HEK293 (cell line): Measurements from ENCODE around the gene KCTD2.

ENCODE experiments used
- CTCF ChIA-PET: fragments of 350-600 bp; formaldehyde crosslinking; extraction: SDS; loops from one replicate; lab custom pipeline; 2021; ENCODE audit warnings: antibody characterized with exemption; lab: Yijun Ruan, JAX
- POLR2A ChIA-PET: fragments of 300-600 bp; formaldehyde crosslinking; extraction: SDS; loops from one replicate; lab custom pipeline; 2020; ENCODE audit warnings: antibody characterized with exemption, inconsistent platforms; lab: Yijun Ruan, JAX
- H3K27ac ChIP-seq: fragments of 200-500 bp; sonication (Bioruptor generic); 2 replicates; pipeline ENCODE4 v1.5.1; 2014; ENCODE audit warnings: low read depth, low read length, control low read depth, inconsistent platforms; ENCODE audit errors: extremely low read depth
- H3K36me3 ChIP-seq, 2 experiments: fragments of 200-500 bp in 1 of 2; sonication (Bioruptor generic) in 1 of 2; 1 replicate in 1 of 2; 2 replicates in 1 of 2; pipeline ENCODE4 v1.5.1; 2014 to 2017; ENCODE audit warnings: inconsistent platforms in 2 of 2, low read length in 2 of 2; ENCODE audit not compliant: control insufficient read depth in 2 of 2, insufficient read depth in 1 of 2
- H3K4me1 ChIP-seq: fragments of 200-500 bp; sonication (Bioruptor generic); 2 replicates; pipeline ENCODE4 v1.5.1; 2014; ENCODE audit warnings: mild to moderate bottlenecking, low read length, inconsistent platforms; ENCODE audit not compliant: control insufficient read depth, insufficient read depth
- H3K4me3 ChIP-seq: 2 replicates; pipeline ENCODE4 v1.5.1; 2011; ENCODE audit warnings: low read depth, mild to moderate bottlenecking, control low read depth, low read length, moderate library complexity
- H3K9me3 ChIP-seq: fragments of 200-500 bp; sonication (Bioruptor generic); 2 replicates; pipeline ENCODE4 v1.5.1; 2014; ENCODE audit warnings: low read depth, low read length, inconsistent platforms; ENCODE audit not compliant: control insufficient read depth, insufficient read depth
- KLF9 ChIP-seq: fragments of 450-650 bp; formaldehyde crosslinking; IDR thresholded peaks from 2 replicates; pipeline ENCODE4 v1.5.1; 2016; ENCODE audit warnings: missing biosample characterization, missing genetic modification characterization, low read depth
- SETDB1 ChIP-seq: IDR thresholded peaks from one replicate; pipeline ENCODE4 v1.6.1; 2017; ENCODE audit warnings: mild to moderate bottlenecking, low read length, moderate library complexity, mixed read lengths; ENCODE audit not compliant: insufficient read length
- ZBTB20 ChIP-seq: fragments of 450-650 bp; formaldehyde crosslinking; IDR thresholded peaks from 2 replicates; pipeline ENCODE4 v1.5.1; 2016; ENCODE audit warnings: missing biosample characterization, missing genetic modification characterization
- ZNF2 ChIP-seq: fragments of 450-650 bp; formaldehyde crosslinking; IDR thresholded peaks from 2 replicates; pipeline ENCODE4 v1.5.1; 2016; ENCODE audit warnings: missing biosample characterization, missing genetic modification characterization
- ZNF211 ChIP-seq: fragments of 450-650 bp; formaldehyde crosslinking; IDR thresholded peaks from 2 replicates; pipeline ENCODE4 v1.5.1; 2016; ENCODE audit warnings: low read depth, missing biosample characterization, missing genetic modification characterization
- ZNF600 ChIP-seq: fragments of 450-650 bp; formaldehyde crosslinking; IDR thresholded peaks from 2 replicates; pipeline ENCODE4 v1.5.1; 2016; ENCODE audit warnings: missing biosample characterization, missing genetic modification characterization
- ZXDB ChIP-seq: fragments of 450-650 bp; formaldehyde crosslinking; IDR thresholded peaks from 2 replicates; pipeline ENCODE4 v1.5.1; 2016; ENCODE audit warnings: missing biosample characterization, missing genetic modification characterization
- TF ChIP-seq, protein P1 (sequence below): fragments of 450-650 bp; formaldehyde crosslinking; IDR thresholded peaks from 2 replicates; pipeline ENCODE4 v1.5.1; 2017; ENCODE audit warnings: missing biosample characterization, missing genetic modification characterization
- TF ChIP-seq, protein P2 (sequence below): fragments of 450-650 bp; formaldehyde crosslinking; IDR thresholded peaks from 2 replicates; pipeline ENCODE4 v1.5.1; 2016; ENCODE audit warnings: missing biosample characterization, missing genetic modification characterization
- TF ChIP-seq, protein P3 (sequence below): fragments of 450-650 bp; formaldehyde crosslinking; conservative IDR thresholded peaks from 2 replicates; pipeline ENCODE4 v1.5.1; 2016; ENCODE audit warnings: low read depth, missing biosample characterization, missing genetic modification characterization
- TF ChIP-seq, protein P4 (sequence below): fragments of 450-650 bp; formaldehyde crosslinking; optimal IDR thresholded peaks from 2 replicates; pipeline ENCODE3; 2016; ENCODE audit warnings: missing biosample characterization, mild to moderate bottlenecking, missing genetic modification characterization
- TF ChIP-seq, protein P5 (sequence below): fragments of 450-650 bp; formaldehyde crosslinking; conservative IDR thresholded peaks from 2 replicates; pipeline ENCODE4 v1.5.1; 2016; ENCODE audit warnings: low read depth, missing biosample characterization, missing genetic modification characterization
- TF ChIP-seq, protein P6 (sequence below): fragments of 450-650 bp; formaldehyde crosslinking; IDR thresholded peaks from 2 replicates; pipeline ENCODE4 v1.5.1; 2017; ENCODE audit warnings: missing biosample characterization, missing genetic modification characterization
- TF ChIP-seq, protein P7 (sequence below): fragments of 450-650 bp; formaldehyde crosslinking; IDR thresholded peaks from 2 replicates; pipeline ENCODE4 v1.5.1; 2016; ENCODE audit warnings: missing biosample characterization, missing genetic modification characterization

The KCTD2 gene

DNA sequence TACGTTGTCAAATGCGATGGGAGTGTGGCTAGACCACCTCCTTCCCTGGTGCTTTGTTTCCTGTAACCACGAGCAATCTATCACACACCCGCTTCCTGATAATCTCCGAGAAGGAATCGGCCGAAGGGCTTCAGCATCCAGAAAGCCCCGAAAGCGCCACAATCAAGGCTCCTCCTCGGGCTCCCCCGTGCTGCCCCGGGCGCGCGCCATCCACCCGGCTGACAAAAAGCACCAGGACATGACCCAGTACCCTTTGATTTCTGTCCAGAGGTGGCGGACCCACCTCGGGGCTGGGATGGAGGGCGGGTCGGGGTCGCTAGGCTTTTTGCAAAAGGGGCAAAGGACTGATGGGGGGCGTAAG is 62.0 kb downstream of the KCTD2 start (continued):
- TF ChIP-seq, protein P1, sequence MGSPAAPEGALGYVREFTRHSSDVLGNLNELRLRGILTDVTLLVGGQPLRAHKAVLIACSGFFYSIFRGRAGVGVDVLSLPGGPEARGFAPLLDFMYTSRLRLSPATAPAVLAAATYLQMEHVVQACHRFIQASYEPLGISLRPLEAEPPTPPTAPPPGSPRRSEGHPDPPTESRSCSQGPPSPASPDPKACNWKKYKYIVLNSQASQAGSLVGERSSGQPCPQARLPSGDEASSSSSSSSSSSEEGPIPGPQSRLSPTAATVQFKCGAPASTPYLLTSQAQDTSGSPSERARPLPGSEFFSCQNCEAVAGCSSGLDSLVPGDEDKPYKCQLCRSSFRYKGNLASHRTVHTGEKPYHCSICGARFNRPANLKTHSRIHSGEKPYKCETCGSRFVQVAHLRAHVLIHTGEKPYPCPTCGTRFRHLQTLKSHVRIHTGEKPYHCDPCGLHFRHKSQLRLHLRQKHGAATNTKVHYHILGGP, result no peak

DNA sequence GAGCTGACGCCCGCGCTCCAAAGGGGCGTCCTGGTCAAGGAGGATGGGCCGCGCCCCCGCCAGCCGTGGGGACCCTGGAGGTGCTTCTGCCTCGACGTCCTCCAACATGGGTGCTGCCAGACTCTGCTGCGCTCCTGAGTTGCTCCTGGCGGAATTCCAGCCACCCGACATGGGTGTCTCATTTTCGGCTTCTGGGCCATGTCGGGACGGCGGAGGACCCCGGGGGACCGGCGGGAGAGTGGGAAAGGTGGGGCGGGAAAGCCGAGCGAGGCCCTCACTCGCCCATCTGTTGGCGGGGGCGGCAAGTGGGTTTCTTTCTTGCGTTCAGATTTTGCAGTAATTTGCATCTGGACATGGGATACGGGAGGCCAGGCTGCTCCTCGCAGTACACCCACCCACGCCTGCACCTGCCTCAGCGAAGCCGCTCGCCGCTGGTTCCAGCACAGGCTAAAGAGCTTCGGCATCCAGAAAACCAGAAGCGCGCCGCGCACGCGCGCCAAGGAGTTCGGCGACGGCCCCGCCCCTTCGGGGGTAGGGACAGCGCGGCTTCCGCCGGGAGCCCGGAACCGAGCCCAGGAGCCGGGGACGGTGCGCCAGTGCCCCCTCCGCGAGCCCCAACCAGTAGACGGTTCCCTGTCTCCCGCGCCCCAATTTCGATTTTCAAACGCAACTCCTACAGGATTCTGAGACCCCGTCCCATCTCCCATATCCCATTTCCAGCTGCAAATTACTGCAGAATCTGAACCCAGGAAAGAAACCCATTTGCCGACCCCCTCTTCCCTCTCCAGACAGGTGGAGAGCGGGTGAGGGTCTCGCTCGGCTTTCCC is 62.6 kb downstream of the KCTD2 start, which contains the start of gene ARMC7:
Gene ARMC7 (plus strand): TSS at position 563 of the 827 bp plus-strand sequence. CDS start 320 bp downstream, outside the sequence.
- Histone ChIP-seq H3K36me3 (peaks cover 0 to 7% of the 10 kb centered on the region in 2 experiments; a peak in 2 of 3 replicates), H3K4me1 (peaks cover 17% of the 10 kb centered on the region), H3K27ac (peak within 1 kb of the TSS; percentile 67; the same call in 1 of the 2 replicates), H3K9me3 (no peaks in the 10 kb centered on the region), H3K4me3 (peak within 1 kb of the TSS; percentile 75)
- ChIA-PET CTCF (interaction anchor here (0.6 to 7.1 kb wide), 11 partner anchors 28 to 151 kb away, joined by 3 to 149 read pairs (median 4); partner anchors contain the start of gene NUP85), POLR2A (interaction anchor here (0.5 to 2.5 kb wide), 17 partner anchors 11 to 180 kb away, joined by 3 to 13 read pairs (median 4); partner anchors contain the start of genes ATP5PD, NT5C, NUP85 and SLC25A19)
- TF ChIP-seq, protein P1, result no peak
- TF ChIP-seq ZNF2 (tag by site-specific recombination) (0 out of 2 replicates have a peak, but pooled peaks have one; percentile 14), ZXDB (tag by site-specific recombination) (0 out of 2 replicates have a peak, but pooled peaks have one; percentile 14), KLF9 (tag by site-specific recombination) (peak; percentile 68; the same call in 1 of the 2 replicates), ZBTB20 (peak; percentile 60; the same call in 1 of the 2 replicates), ZNF600 (tag by site-specific recombination) (peak; percentile 89), SETDB1 (no peak), ZNF211 (no peak)
- TF ChIP-seq, protein P2, sequence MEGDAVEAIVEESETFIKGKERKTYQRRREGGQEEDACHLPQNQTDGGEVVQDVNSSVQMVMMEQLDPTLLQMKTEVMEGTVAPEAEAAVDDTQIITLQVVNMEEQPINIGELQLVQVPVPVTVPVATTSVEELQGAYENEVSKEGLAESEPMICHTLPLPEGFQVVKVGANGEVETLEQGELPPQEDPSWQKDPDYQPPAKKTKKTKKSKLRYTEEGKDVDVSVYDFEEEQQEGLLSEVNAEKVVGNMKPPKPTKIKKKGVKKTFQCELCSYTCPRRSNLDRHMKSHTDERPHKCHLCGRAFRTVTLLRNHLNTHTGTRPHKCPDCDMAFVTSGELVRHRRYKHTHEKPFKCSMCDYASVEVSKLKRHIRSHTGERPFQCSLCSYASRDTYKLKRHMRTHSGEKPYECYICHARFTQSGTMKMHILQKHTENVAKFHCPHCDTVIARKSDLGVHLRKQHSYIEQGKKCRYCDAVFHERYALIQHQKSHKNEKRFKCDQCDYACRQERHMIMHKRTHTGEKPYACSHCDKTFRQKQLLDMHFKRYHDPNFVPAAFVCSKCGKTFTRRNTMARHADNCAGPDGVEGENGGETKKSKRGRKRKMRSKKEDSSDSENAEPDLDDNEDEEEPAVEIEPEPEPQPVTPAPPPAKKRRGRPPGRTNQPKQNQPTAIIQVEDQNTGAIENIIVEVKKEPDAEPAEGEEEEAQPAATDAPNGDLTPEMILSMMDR, result peak; percentile 10; the same call in 1 of the 2 replicates
- TF ChIP-seq, protein P3, sequence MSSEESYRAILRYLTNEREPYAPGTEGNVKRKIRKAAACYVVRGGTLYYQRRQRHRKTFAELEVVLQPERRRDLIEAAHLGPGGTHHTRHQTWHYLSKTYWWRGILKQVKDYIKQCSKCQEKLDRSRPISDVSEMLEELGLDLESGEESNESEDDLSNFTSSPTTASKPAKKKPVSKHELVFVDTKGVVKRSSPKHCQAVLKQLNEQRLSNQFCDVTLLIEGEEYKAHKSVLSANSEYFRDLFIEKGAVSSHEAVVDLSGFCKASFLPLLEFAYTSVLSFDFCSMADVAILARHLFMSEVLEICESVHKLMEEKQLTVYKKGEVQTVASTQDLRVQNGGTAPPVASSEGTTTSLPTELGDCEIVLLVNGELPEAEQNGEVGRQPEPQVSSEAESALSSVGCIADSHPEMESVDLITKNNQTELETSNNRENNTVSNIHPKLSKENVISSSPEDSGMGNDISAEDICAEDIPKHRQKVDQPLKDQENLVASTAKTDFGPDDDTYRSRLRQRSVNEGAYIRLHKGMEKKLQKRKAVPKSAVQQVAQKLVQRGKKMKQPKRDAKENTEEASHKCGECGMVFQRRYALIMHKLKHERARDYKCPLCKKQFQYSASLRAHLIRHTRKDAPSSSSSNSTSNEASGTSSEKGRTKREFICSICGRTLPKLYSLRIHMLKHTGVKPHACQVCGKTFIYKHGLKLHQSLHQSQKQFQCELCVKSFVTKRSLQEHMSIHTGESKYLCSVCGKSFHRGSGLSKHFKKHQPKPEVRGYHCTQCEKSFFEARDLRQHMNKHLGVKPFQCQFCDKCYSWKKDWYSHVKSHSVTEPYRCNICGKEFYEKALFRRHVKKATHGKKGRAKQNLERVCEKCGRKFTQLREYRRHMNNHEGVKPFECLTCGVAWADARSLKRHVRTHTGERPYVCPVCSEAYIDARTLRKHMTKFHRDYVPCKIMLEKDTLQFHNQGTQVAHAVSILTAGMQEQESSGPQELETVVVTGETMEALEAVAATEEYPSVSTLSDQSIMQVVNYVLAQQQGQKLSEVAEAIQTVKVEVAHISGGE, result peak; percentile 96
- TF ChIP-seq, protein P4, sequence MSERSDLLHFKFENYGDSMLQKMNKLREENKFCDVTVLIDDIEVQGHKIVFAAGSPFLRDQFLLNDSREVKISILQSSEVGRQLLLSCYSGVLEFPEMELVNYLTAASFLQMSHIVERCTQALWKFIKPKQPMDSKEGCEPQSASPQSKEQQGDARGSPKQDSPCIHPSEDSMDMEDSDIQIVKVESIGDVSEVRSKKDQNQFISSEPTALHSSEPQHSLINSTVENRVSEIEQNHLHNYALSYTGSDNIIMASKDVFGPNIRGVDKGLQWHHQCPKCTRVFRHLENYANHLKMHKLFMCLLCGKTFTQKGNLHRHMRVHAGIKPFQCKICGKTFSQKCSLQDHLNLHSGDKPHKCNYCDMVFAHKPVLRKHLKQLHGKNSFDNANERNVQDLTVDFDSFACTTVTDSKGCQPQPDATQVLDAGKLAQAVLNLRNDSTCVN (tag by site-specific recombination), result peak; percentile 81
- TF ChIP-seq, protein P5, sequence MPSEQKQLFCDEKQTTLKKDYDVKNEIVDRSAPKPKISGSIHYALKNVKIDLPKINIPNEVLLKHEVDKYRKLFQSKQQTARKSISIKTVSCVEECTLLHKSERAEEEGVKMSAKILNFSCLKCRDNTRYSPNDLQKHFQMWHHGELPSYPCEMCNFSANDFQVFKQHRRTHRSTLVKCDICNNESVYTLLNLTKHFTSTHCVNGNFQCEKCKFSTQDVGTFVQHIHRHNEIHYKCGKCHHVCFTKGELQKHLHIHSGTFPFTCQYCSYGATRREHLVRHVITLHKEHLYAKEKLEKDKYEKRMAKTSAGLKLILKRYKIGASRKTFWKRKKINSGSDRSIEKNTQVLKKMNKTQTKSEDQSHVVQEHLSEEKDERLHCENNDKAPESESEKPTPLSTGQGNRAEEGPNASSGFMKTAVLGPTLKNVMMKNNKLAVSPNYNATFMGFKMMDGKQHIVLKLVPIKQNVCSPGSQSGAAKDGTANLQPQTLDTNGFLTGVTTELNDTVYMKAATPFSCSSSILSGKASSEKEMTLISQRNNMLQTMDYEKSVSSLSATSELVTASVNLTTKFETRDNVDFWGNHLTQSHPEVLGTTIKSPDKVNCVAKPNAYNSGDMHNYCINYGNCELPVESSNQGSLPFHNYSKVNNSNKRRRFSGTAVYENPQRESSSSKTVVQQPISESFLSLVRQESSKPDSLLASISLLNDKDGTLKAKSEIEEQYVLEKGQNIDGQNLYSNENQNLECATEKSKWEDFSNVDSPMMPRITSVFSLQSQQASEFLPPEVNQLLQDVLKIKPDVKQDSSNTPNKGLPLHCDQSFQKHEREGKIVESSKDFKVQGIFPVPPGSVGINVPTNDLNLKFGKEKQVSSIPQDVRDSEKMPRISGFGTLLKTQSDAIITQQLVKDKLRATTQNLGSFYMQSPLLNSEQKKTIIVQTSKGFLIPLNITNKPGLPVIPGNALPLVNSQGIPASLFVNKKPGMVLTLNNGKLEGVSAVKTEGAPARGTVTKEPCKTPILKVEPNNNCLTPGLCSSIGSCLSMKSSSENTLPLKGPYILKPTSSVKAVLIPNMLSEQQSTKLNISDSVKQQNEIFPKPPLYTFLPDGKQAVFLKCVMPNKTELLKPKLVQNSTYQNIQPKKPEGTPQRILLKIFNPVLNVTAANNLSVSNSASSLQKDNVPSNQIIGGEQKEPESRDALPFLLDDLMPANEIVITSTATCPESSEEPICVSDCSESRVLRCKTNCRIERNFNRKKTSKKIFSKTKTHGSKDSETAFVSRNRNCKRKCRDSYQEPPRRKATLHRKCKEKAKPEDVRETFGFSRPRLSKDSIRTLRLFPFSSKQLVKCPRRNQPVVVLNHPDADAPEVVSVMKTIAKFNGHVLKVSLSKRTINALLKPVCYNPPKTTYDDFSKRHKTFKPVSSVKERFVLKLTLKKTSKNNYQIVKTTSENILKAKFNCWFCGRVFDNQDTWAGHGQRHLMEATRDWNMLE, result no peak
- TF ChIP-seq, protein P6, sequence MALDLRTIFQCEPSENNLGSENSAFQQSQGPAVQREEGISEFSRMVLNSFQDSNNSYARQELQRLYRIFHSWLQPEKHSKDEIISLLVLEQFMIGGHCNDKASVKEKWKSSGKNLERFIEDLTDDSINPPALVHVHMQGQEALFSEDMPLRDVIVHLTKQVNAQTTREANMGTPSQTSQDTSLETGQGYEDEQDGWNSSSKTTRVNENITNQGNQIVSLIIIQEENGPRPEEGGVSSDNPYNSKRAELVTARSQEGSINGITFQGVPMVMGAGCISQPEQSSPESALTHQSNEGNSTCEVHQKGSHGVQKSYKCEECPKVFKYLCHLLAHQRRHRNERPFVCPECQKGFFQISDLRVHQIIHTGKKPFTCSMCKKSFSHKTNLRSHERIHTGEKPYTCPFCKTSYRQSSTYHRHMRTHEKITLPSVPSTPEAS (tag by site-specific recombination), result no peak
- TF ChIP-seq, protein P7, sequence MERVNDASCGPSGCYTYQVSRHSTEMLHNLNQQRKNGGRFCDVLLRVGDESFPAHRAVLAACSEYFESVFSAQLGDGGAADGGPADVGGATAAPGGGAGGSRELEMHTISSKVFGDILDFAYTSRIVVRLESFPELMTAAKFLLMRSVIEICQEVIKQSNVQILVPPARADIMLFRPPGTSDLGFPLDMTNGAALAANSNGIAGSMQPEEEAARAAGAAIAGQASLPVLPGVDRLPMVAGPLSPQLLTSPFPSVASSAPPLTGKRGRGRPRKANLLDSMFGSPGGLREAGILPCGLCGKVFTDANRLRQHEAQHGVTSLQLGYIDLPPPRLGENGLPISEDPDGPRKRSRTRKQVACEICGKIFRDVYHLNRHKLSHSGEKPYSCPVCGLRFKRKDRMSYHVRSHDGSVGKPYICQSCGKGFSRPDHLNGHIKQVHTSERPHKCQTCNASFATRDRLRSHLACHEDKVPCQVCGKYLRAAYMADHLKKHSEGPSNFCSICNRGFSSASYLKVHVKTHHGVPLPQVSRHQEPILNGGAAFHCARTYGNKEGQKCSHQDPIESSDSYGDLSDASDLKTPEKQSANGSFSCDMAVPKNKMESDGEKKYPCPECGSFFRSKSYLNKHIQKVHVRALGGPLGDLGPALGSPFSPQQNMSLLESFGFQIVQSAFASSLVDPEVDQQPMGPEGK (tag by site-specific recombination), result peak; percentile 86
